ENCODE results near the gene NOB1. TPM values are rescaled to one million over a fixed set of nuclear protein-coding genes. Genes with fewer than 3 reads are reported as not detected.

NOB1 gene
- total and polyA plus RNA-seq, 3 donors from 2014 or later: 29.5 to 42.6 (median 34.6) TPM

DNA sequence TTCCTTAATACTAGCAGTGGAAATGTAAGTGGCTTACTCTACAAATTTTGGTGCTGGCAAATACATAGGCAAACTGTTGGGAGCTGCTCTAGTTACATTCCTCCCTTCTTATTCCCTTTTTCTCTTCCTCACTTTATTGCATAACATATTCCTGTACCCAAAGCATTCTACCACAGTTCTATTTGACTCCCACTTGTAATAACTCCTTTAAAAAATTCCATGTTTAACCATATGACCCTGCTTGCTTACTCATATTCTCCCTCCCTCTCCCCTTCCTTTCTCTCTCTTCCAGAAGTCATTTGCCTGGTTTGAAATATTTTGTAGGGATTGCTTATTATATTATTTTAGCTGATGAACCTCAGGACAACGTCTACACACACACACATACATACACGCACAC lies 51.1 kb downstream of the NOB1 start:
- no peak for DNase-seq
- WGBS, 2 donors: 85 to 91% methylated on average over 2 of the region's 2 CpGs
- H3K4me3 ChIP-seq: no peak overlapping the region
- TF ChIP-seq POLR2A (IDR thresholded peaks at IDR 0.05): no peak
- H3K36me3 ChIP-seq (ENCODE audit: low read depth, missing control alignments): no peaks in the 10 kb centered on the region
- H3K4me1 ChIP-seq: no peaks in the 10 kb centered on the region
- no peaks in the 10 kb centered on the region for H3K9me3 ChIP-seq
- H3K27ac ChIP-seq: no peak overlapping the region
- intact Hi-C loops (cut with DNase I; ENCODE audit: low total_unique reads): no loop called here
- no peaks in the 10 kb centered on the region for H3K27me3 ChIP-seq

DNA sequence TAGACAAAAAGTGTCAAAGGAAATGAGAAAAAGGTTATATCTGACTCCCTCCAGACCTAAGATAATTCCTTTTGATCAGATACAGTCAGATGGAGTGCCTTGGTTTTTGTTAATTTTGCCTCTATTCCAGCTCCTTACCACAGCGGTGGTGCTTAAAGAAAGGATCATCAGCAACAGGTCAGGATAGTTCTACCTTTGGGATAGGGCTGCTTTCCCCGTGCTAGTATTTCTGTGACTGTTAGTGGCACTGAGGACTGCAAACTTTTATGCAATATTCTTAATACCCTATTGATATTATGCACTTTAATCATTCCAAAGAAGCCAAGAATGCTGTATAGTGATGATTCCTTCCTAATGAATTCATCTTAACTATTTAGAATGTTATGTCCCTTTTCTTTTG lies 52.9 kb downstream of the NOB1 start:
- intact Hi-C loops (cut with DNase I; ENCODE audit: low total_unique reads): no loop called here
- no peak overlapping the region for H3K4me3 ChIP-seq
- DNase-seq: no peak
- WGBS, 2 donors: 91 to 100% methylated on average over 2 of the region's 2 CpGs
- H3K36me3 ChIP-seq (ENCODE audit: low read depth, missing control alignments): no peaks in the 10 kb centered on the region
- no peaks in the 10 kb centered on the region for H3K9me3 ChIP-seq
- H3K27ac ChIP-seq: no peak overlapping the region
- H3K27me3 ChIP-seq: no peaks in the 10 kb centered on the region
- TF ChIP-seq, protein P1, sequence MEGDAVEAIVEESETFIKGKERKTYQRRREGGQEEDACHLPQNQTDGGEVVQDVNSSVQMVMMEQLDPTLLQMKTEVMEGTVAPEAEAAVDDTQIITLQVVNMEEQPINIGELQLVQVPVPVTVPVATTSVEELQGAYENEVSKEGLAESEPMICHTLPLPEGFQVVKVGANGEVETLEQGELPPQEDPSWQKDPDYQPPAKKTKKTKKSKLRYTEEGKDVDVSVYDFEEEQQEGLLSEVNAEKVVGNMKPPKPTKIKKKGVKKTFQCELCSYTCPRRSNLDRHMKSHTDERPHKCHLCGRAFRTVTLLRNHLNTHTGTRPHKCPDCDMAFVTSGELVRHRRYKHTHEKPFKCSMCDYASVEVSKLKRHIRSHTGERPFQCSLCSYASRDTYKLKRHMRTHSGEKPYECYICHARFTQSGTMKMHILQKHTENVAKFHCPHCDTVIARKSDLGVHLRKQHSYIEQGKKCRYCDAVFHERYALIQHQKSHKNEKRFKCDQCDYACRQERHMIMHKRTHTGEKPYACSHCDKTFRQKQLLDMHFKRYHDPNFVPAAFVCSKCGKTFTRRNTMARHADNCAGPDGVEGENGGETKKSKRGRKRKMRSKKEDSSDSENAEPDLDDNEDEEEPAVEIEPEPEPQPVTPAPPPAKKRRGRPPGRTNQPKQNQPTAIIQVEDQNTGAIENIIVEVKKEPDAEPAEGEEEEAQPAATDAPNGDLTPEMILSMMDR (IDR thresholded peaks at IDR 0.05): no peak
- TF ChIP-seq POLR2A (IDR thresholded peaks at IDR 0.05): no peak
- H3K4me1 ChIP-seq: no peaks in the 10 kb centered on the region

DNA sequence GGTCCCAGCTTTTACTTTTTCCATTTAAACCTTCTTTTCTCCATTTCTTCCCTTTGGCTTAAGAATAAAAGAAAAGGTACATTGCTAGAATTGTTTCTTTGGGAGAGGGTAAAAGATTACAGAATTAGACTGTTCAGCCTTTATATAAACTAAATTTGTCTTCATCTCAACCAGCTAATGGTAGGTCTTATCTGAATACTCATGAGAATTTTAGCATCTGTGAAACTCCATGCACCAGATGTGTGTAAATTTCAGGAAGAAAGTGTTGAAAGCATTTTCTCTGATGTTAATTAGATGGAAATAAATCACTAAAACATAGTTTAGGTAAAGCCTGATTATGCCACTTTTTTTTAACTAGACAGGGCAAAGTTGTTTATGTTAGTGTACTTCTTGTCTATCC lies 53.3 kb downstream of the NOB1 start:
- TF ChIP-seq, protein P1 (IDR thresholded peaks at IDR 0.05): no peak
- TF ChIP-seq POLR2A (IDR thresholded peaks at IDR 0.05): no peak
- Histone ChIP-seq H3K4me3 (no peak overlapping the region), H3K27ac (no peak overlapping the region), H3K9me3 (no peaks in the 10 kb centered on the region), H3K27me3 (no peaks in the 10 kb centered on the region), H3K36me3 (ENCODE audit: low read depth, missing control alignments) (no peaks in the 10 kb centered on the region), H3K4me1 (no peaks in the 10 kb centered on the region)
- DNase-seq: no peak
- intact Hi-C loops (cut with DNase I; ENCODE audit: low total_unique reads): no loop called here

DNA sequence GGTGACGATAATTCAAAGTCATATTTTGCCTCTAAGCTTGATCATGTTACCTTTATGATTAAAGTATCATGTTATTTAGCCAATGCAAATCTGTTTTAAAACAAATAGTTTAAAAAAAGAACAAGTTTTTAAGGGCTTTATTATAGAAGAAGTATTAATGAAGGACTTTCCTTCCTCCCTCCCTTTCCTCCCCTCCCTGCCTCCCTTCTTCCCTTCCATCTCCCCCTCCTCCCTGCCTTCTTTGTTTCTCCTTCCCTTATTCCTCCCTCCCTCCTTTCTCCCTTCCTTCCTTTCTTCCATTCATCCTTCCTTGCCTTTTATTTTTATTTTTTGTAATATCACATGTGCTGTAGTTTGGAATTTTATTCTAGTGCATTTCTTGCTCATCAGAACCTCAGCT lies 54.8 kb downstream of the NOB1 start:
- Histone ChIP-seq H3K4me1 (no peaks in the 10 kb centered on the region), H3K4me3 (no peak overlapping the region), H3K36me3 (ENCODE audit: low read depth, missing control alignments) (no peaks in the 10 kb centered on the region), H3K9me3 (no peaks in the 10 kb centered on the region), H3K27ac (no peak overlapping the region), H3K27me3 (no peaks in the 10 kb centered on the region)
- DNase-seq: no peak
- WGBS, 2 donors: 94 to 100% methylated on average over 1 of the region's 1 CpG
- TF ChIP-seq, protein P1 (IDR thresholded peaks at IDR 0.05): no peak
- TF ChIP-seq POLR2A (IDR thresholded peaks at IDR 0.05): no peak
- intact Hi-C loops (cut with DNase I; ENCODE audit: low total_unique reads): no loop called here

DNA sequence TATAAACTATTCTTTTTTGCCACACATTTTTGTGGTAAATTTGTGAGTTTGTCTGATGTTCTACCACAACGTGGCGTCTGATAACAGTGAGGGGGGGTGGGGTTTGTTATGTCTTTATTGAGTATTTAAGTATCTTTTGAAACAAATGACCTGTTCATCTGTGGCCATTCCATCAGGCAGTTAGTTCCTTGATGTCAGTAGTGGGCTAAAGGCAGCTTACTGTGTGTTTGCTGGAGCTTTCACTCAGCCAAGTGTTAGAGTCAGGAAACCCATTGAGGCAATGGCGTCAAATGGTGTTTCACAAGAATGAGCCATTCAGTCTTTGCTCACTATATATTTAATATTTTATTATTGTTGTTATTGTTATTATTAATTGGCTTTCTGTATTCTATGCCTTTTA lies 56.3 kb downstream of the NOB1 start:
- H3K4me1 ChIP-seq: no peaks in the 10 kb centered on the region
- H3K36me3 ChIP-seq (ENCODE audit: low read depth, missing control alignments): no peaks in the 10 kb centered on the region
- 86 to 87% methylated on average over 3 of the region's 3 CpGs for WGBS, 2 donors
- intact Hi-C loops (cut with DNase I; ENCODE audit: low total_unique reads): no loop called here
- TF ChIP-seq, protein P1 (IDR thresholded peaks at IDR 0.05): no peak
- DNase-seq: no peak
- no peak overlapping the region for H3K27ac ChIP-seq
- no peaks in the 10 kb centered on the region for H3K27me3 ChIP-seq
- no peak overlapping the region for H3K4me3 ChIP-seq
- no peaks in the 10 kb centered on the region for H3K9me3 ChIP-seq
